Neural cell (in vitro differentiated cells): ENCODE results near the gene FAM20B. TPM values are rescaled to one million over a fixed set of nuclear protein-coding genes. Genes with fewer than 3 reads are reported as not detected.

ENCODE experiments used
- H2AFZ ChIP-seq: fragments of 200-600, 300-800 bp; sonication (generic), shearing (Covaris generic); 2 replicates; pipeline ENCODE4 v1.6.0; 2014; ENCODE audit warnings: low read depth, mild to moderate bottlenecking, antibody characterized with exemption, low read length, moderate library complexity
- H3F3A ChIP-seq: fragments of 200-600 bp; shearing (Covaris generic); 2 replicates; pipeline ENCODE4 v1.6.1; 2016; ENCODE audit warnings: mild to moderate bottlenecking, moderate library complexity, mixed read lengths, antibody characterized with exemption, low read length; ENCODE audit not compliant: insufficient read depth, poor library complexity, severe bottlenecking
- H3K27ac ChIP-seq: fragments of 200-600, 300-800 bp; sonication (generic), shearing (Covaris generic); 2 replicates; pipeline ENCODE4 v1.5.1; 2014; ENCODE audit warnings: mild to moderate bottlenecking, low read length, moderate library complexity
- H3K27me3 ChIP-seq: fragments of 300-800, 200-600 bp; sonication (generic), shearing (Covaris generic); 2 replicates; pipeline ENCODE4 v1.6.0; 2014; ENCODE audit warnings: mild to moderate bottlenecking, low read depth, low read length, moderate library complexity; ENCODE audit not compliant: insufficient read depth
- H3K36me3 ChIP-seq: fragments of 300-800, 200-600 bp; sonication (generic), shearing (Covaris generic); 2 replicates; pipeline ENCODE4 v1.5.1; 2014; ENCODE audit warnings: mild to moderate bottlenecking, antibody characterized with exemption, low read length, moderate library complexity; ENCODE audit not compliant: insufficient read depth
- H3K4me2 ChIP-seq: fragments of 300-800, 200-600 bp; sonication (generic), shearing (Covaris generic); 2 replicates; pipeline ENCODE4 v1.6.0; 2014; ENCODE audit warnings: mild to moderate bottlenecking, low read length
- H3K4me3 ChIP-seq: fragments of 300-800, 200-600 bp; sonication (generic), shearing (Covaris generic); 2 replicates; pipeline ENCODE4 v1.5.1; 2014; ENCODE audit warnings: mild to moderate bottlenecking, low read length, moderate library complexity
- H3K79me2 ChIP-seq: fragments of 200-600 bp; shearing (Covaris generic); replicated peaks from 2 replicates; pipeline ENCODE4 v1.6.0; 2014; ENCODE audit warnings: mild to moderate bottlenecking, low read length, moderate library complexity; ENCODE audit not compliant: insufficient read depth
- H3K9ac ChIP-seq: fragments of 300-800, 200-600 bp; sonication (generic), shearing (Covaris generic); 2 replicates; pipeline ENCODE4 v1.6.1; 2016; ENCODE audit warnings: mild to moderate bottlenecking, low read length, mixed read lengths
- H3K9me2 ChIP-seq: fragments of 200-600 bp; shearing (Covaris generic); 2 replicates; pipeline ENCODE4 v1.6.1; 2016; ENCODE audit warnings: mild to moderate bottlenecking, low read length, mixed read lengths; ENCODE audit not compliant: insufficient read depth
- H3K9me3 ChIP-seq: fragments of 200-600, 300-800 bp; sonication (generic), shearing (Covaris generic); 2 replicates; pipeline ENCODE4 v1.6.1; 2016; ENCODE audit warnings: mild to moderate bottlenecking, mixed run types, low read length, moderate library complexity, mixed read lengths
- H4K20me1 ChIP-seq: fragments of 200-600 bp; shearing (Covaris generic); 2 replicates; pipeline ENCODE4 v1.6.1; 2016; ENCODE audit warnings: mild to moderate bottlenecking, mixed run types; ENCODE audit not compliant: insufficient read depth
- EP300 ChIP-seq: fragments of 450-650 bp; conservative IDR thresholded peaks from 2 replicates; pipeline ENCODE4 v1.6.1; 2014; ENCODE audit warnings: antibody characterized with exemption, mild to moderate bottlenecking, moderate library complexity; ENCODE audit not compliant: poor library complexity, severe bottlenecking
- EZH2 ChIP-seq: fragments of 200-600, 300-800 bp; shearing (Covaris generic), sonication (generic); IDR thresholded peaks from 2 replicates; pipeline ENCODE4 v1.6.1; 2014; ENCODE audit warnings: antibody characterized with exemption, low read length, borderline replicate concordance, mild to moderate bottlenecking; ENCODE audit not compliant: insufficient read depth, poor library complexity, severe bottlenecking
- MXI1 ChIP-seq: fragments of 450-650 bp; conservative IDR thresholded peaks from 2 replicates; pipeline ENCODE4 v1.6.1; 2014; ENCODE audit warnings: antibody characterized with exemption, mild to moderate bottlenecking; ENCODE audit not compliant: poor library complexity, severe bottlenecking
- POLR2AphosphoS5 ChIP-seq: IDR thresholded peaks from 2 replicates; pipeline ENCODE4 v1.6.1; 2012
- RAD21 ChIP-seq: fragments of 450-650 bp; conservative IDR thresholded peaks from 2 replicates; pipeline ENCODE4 v1.6.1; 2014; ENCODE audit warnings: antibody characterized with exemption, mild to moderate bottlenecking, moderate library complexity
- REST ChIP-seq: IDR thresholded peaks from 2 replicates; pipeline ENCODE4 v1.6.1; 2012; ENCODE audit warnings: borderline replicate concordance
- SMC3 ChIP-seq: fragments of 450-650 bp; conservative IDR thresholded peaks from 2 replicates; pipeline ENCODE4 v1.6.1; 2014; ENCODE audit warnings: antibody characterized with exemption, mild to moderate bottlenecking, moderate library complexity; ENCODE audit not compliant: poor library complexity
- TAF1 ChIP-seq: IDR thresholded peaks from 2 replicates; pipeline ENCODE4 v1.6.1; 2012; ENCODE audit warnings: low read depth
- polyA plus RNA-seq: library from polyadenylated mRNA; depleted of rRNA; stranded (reverse); fragments of >200 nt; gene quantifications from 2 replicates; pipeline ENCODE4 v1.2.3, GENCODE V29; 2014
- TF ChIP-seq, protein P1 (sequence below): fragments of 450-650 bp; IDR thresholded peaks from 2 replicates; pipeline ENCODE4 v1.5.1; 2014; ENCODE audit warnings: antibody characterized with exemption, mild to moderate bottlenecking, moderate library complexity; ENCODE audit not compliant: poor library complexity, severe bottlenecking

FAM20B gene
- polyA plus RNA-seq, 1 donor from 2014 or later = 25.1 TPM

GRCh38 chr1:179052776-179053175, 27.1 kb downstream of the FAM20B start:
- no peaks in the 10 kb centered on the region for H3K27me3 ChIP-seq
- H3K9ac ChIP-seq = no peak overlapping the region
- no peak overlapping the region for H2AFZ ChIP-seq
- no peak overlapping the region for H3K27ac ChIP-seq
- H3F3A ChIP-seq = no peaks in the 10 kb centered on the region
- H4K20me1 ChIP-seq = no peaks in the 10 kb centered on the region
- H3K4me2 ChIP-seq = no peak overlapping the region
- H3K36me3 ChIP-seq = no peaks in the 10 kb centered on the region
- no peaks in the 10 kb centered on the region for H3K9me3 ChIP-seq
- H3K9me2 ChIP-seq = no peaks in the 10 kb centered on the region
- no peaks in the 10 kb centered on the region for H3K79me2 ChIP-seq
- TF ChIP-seq SMC3 (no peak), EZH2 (no peak), RAD21 (no peak), MXI1 (no peak), POLR2AphosphoS5 (no peak), TAF1 (no peak), REST (no peak), EP300 (no peak)
- TF ChIP-seq, protein P1, sequence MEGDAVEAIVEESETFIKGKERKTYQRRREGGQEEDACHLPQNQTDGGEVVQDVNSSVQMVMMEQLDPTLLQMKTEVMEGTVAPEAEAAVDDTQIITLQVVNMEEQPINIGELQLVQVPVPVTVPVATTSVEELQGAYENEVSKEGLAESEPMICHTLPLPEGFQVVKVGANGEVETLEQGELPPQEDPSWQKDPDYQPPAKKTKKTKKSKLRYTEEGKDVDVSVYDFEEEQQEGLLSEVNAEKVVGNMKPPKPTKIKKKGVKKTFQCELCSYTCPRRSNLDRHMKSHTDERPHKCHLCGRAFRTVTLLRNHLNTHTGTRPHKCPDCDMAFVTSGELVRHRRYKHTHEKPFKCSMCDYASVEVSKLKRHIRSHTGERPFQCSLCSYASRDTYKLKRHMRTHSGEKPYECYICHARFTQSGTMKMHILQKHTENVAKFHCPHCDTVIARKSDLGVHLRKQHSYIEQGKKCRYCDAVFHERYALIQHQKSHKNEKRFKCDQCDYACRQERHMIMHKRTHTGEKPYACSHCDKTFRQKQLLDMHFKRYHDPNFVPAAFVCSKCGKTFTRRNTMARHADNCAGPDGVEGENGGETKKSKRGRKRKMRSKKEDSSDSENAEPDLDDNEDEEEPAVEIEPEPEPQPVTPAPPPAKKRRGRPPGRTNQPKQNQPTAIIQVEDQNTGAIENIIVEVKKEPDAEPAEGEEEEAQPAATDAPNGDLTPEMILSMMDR = no peak
- H3K4me3 ChIP-seq = no peak overlapping the region

- TF ChIP-seq EP300 (no peak), REST (no peak)
These were observed 27.8 kb downstream of the FAM20B start for GRCh38 chr1:179053486-179053885.

More at GRCh38 chr1:179053486-179053885, 27.8 kb downstream of the FAM20B start:
- Histone ChIP-seq H3K27me3 (no peaks in the 10 kb centered on the region), H3K4me3 (no peak overlapping the region), H2AFZ (no peak overlapping the region), H3K27ac (no peak overlapping the region), H3K36me3 (no peaks in the 10 kb centered on the region), H3K9me2 (no peaks in the 10 kb centered on the region), H3F3A (no peaks in the 10 kb centered on the region), H3K9me3 (no peaks in the 10 kb centered on the region), H3K9ac (no peak overlapping the region), H3K4me2 (no peak overlapping the region), H4K20me1 (no peaks in the 10 kb centered on the region), H3K79me2 (no peaks in the 10 kb centered on the region)
